Prostate gland (tissue), 2 donors: ENCODE data around the gene GLE1. TPM values are rescaled to one million over a fixed set of nuclear protein-coding genes. Genes with fewer than 3 reads are reported as not detected.

Experiments used
- DNase-seq: peaks from one replicate; pipeline ENCODE4 v3.0.0-alpha.2; 2019; ENCODE audit warnings: low spot score
- H3K27ac ChIP-seq, 2 donors: fragments of 200-600 bp; sonication (generic); 2 replicates each; pipeline ENCODE4 v1.5.1; 2017 to 2019
- H3K27me3 ChIP-seq: fragments of 200-600 bp; sonication (generic); replicated peaks from 2 replicates; pipeline ENCODE4 v1.5.1; 2019; ENCODE audit not compliant: insufficient read depth
- H3K36me3 ChIP-seq, 2 donors: fragments of 200-600 bp; sonication (generic); 1 replicate in 1 of 2; 2 replicates in 1 of 2; pipeline versions ENCODE4 v1.5.1 to v1.8.1; 2017 to 2019
- H3K4me1 ChIP-seq: fragments of 200-600 bp; sonication (generic); replicated peaks from 2 replicates; pipeline ENCODE4 v1.5.1; 2019
- H3K4me3 ChIP-seq, 2 donors: fragments of 200-600 bp; sonication (generic); 2 replicates each; pipeline ENCODE4 v1.5.1; 2017 to 2019
- H3K9me3 ChIP-seq: fragments of 200-600 bp; sonication (generic); 2 replicates; pipeline ENCODE4 v1.5.1; 2017
- CTCF ChIP-seq, 4 experiments: fragments of 200-600 bp in 2 of 4; fragments of 450-650 bp in 2 of 4; sonication (generic) in 2 of 4; IDR thresholded peaks; 1 replicate in 3 of 4; 2 replicates in 1 of 4; pipeline ENCODE4 v1.5.1; 2016 to 2019; ENCODE audit warnings: antibody characterized with exemption in 4 of 4, mild to moderate bottlenecking in 2 of 4, moderate library complexity in 2 of 4
- POLR2A ChIP-seq: fragments of 450-650 bp; IDR thresholded peaks from one replicate; pipeline ENCODE4 v1.6.1; 2016; ENCODE audit warnings: antibody characterized with exemption, mild to moderate bottlenecking
- POLR2AphosphoS5 ChIP-seq: sonication (generic); formaldehyde crosslinking; IDR thresholded peaks from one replicate; pipeline ENCODE4 v1.6.1; 2017; ENCODE audit warnings: antibody characterized with exemption
- WGBS: methylation state at CpG from one replicate; pipeline ENCODE4 v1.1.5; 2018; 5-methylcytosine and 5-hydroxymethylcytosine counted together
- intact Hi-C: fragments of 100-400 bp; cut with DNase I; formaldehyde crosslinking; loops from one replicate; pipeline ENCODE4 v1.14.2; 2022
- total RNA-seq, 2 donors: library from RNA; depleted of rRNA; stranded (reverse); fragments of >200 nt; gene quantifications; one replicate each; pipeline ENCODE4 v1.1.0, GENCODE V29; 2016

The GLE1 gene
- total RNA-seq, 2 donors from 2014 or later = 31.5 to 34.2 TPM

GRCh38 chr9:128485414-128485855 is 19.1 kb upstream of the GLE1 start:
- H3K36me3 ChIP-seq = no peaks in the 10 kb centered on the region
- no peak overlapping the region for H3K4me3 ChIP-seq
- WGBS = 80% methylated on average over 7 of the region's 7 CpGs
- no peaks in the 10 kb centered on the region for H3K27me3 ChIP-seq
- no peak for DNase-seq
- no peaks in the 10 kb centered on the region for H3K4me1 ChIP-seq
- H3K27ac ChIP-seq = no peak overlapping the region
- intact Hi-C loops = no loop called here
- TF ChIP-seq POLR2AphosphoS5 (no peak), CTCF (IDR thresholded peaks at IDR 0.05) (no peak)
- no peaks in the 10 kb centered on the region for H3K9me3 ChIP-seq

- TF ChIP-seq POLR2A = no peak
- TF ChIP-seq CTCF (IDR thresholded peaks at IDR 0.05) = no peak
- TF ChIP-seq POLR2AphosphoS5 = no peak
- Histone ChIP-seq H3K27ac (no peak overlapping the region), H3K36me3 (no peaks in the 10 kb centered on the region), H3K9me3 (no peaks in the 10 kb centered on the region), H3K4me1 (no peaks in the 10 kb centered on the region), H3K27me3 (no peaks in the 10 kb centered on the region), H3K4me3 (no peak overlapping the region)
- intact Hi-C loops = no loop called here
- no peak for DNase-seq
These were observed 18.3 kb upstream of the GLE1 start for GRCh38 chr9:128486201-128486600.

- intact Hi-C loops = no loop called here
- no peaks in the 10 kb centered on the region for H3K27me3 ChIP-seq
These were observed 11.1 kb upstream of the GLE1 start for GRCh38 chr9:128493424-128493823.

GRCh38 chr9:128494108-128494745 is 10.3 kb upstream of the GLE1 start:
- intact Hi-C loops = no loop called here
- H3K27ac ChIP-seq = no peak overlapping the region
- H3K9me3 ChIP-seq = no peaks in the 10 kb centered on the region
- 35% methylated on average over 13 of the region's 13 CpGs for WGBS
- H3K4me3 ChIP-seq = no peak overlapping the region
- peak; percentile 17 for DNase-seq
- no peaks in the 10 kb centered on the region for H3K4me1 ChIP-seq
- no peaks in the 10 kb centered on the region for H3K27me3 ChIP-seq
- TF ChIP-seq CTCF (IDR thresholded peaks at IDR 0.05) (no peak), POLR2A (no peak), POLR2AphosphoS5 (no peak)
- peaks cover 0 to 8% of the 10 kb centered on the region in 2 donors for H3K36me3 ChIP-seq

More at GRCh38 chr9:128493424-128493823, 11.1 kb upstream of the GLE1 start:
- H3K27ac ChIP-seq = no peak overlapping the region
- 74% methylated on average over 2 of the region's 2 CpGs for WGBS
- no peaks in the 10 kb centered on the region for H3K4me1 ChIP-seq
- H3K36me3 ChIP-seq = peaks cover 0 to 8% of the 10 kb centered on the region in 2 donors
- TF ChIP-seq POLR2AphosphoS5 (no peak), POLR2A (no peak), CTCF (IDR thresholded peaks at IDR 0.05) (no peak)
- no peaks in the 10 kb centered on the region for H3K9me3 ChIP-seq
- H3K4me3 ChIP-seq = no peak overlapping the region
- no peak for DNase-seq

GRCh38 chr9:128494746-128495129 is 9.8 kb upstream of the GLE1 start:
- no peak for DNase-seq
- H3K4me3 ChIP-seq = no peak overlapping the region
- H3K9me3 ChIP-seq = no peaks in the 10 kb centered on the region
- intact Hi-C loops = no loop called here
- TF ChIP-seq POLR2A (no peak), POLR2AphosphoS5 (no peak), CTCF (IDR thresholded peaks at IDR 0.05) (no peak)
- no peaks in the 10 kb centered on the region for H3K4me1 ChIP-seq
- no peak overlapping the region for H3K27ac ChIP-seq
- H3K36me3 ChIP-seq = peaks cover 0 to 8% of the 10 kb centered on the region in 2 donors
- WGBS = 50% methylated on average over 5 of the region's 5 CpGs
- H3K27me3 ChIP-seq = no peaks in the 10 kb centered on the region
